ENCODE data around the gene TTC33.
A peak's percentile ranks its signal among the peaks of the same experiment; 100 is the strongest.
"Not testable (repeated sequence)": the region's sequence is repeated elsewhere in the genome, so short reads cannot be mapped to it uniquely, and the experiment has no call there.

The TTC33 gene

GRCh38 chr5:40797273-40798011 lies 41.7 kb upstream of the TTC33 start:
- peak; percentile 59 for DNase-seq (ENCODE audit: low read depth)
- H3K4me3 ChIP-seq (ENCODE audit: low read length): peak overlapping the region; percentile 91

DNA sequence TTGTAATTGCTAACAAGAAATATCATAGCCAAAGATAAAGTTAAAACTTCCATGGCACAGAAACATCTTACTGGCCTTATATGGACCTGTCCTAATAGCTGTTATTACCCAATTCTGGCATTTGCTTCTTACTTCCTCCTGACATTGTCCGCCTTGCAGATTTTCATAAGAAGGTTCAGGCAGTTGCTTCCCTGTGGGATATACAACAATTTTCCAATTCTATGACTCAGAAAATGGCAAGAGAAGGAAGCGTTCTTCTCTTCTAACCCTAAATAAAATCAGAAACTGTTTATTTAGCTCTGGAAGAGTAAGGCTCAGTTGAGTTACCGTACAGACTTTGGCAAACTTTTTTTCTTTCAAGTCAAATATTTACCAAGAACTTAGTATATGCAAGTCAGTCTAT lies 40.7 kb upstream of the TTC33 start:
- DNase-seq (ENCODE audit: low read depth): peak; percentile 77
- TF ChIP-seq, protein P1, sequence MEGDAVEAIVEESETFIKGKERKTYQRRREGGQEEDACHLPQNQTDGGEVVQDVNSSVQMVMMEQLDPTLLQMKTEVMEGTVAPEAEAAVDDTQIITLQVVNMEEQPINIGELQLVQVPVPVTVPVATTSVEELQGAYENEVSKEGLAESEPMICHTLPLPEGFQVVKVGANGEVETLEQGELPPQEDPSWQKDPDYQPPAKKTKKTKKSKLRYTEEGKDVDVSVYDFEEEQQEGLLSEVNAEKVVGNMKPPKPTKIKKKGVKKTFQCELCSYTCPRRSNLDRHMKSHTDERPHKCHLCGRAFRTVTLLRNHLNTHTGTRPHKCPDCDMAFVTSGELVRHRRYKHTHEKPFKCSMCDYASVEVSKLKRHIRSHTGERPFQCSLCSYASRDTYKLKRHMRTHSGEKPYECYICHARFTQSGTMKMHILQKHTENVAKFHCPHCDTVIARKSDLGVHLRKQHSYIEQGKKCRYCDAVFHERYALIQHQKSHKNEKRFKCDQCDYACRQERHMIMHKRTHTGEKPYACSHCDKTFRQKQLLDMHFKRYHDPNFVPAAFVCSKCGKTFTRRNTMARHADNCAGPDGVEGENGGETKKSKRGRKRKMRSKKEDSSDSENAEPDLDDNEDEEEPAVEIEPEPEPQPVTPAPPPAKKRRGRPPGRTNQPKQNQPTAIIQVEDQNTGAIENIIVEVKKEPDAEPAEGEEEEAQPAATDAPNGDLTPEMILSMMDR (conservative IDR thresholded peaks at IDR 0.05; ENCODE audit: low read length): no peak
- peak overlapping the region; percentile 91 for H3K4me3 ChIP-seq (ENCODE audit: low read length)

More at GRCh38 chr5:40797273-40798011, 41.7 kb upstream of the TTC33 start:
- TF ChIP-seq, protein P1 (conservative IDR thresholded peaks at IDR 0.05; ENCODE audit: low read length): no peak

- H3K4me3 ChIP-seq (ENCODE audit: low read length); DNase-seq (ENCODE audit: low read depth): not testable (repeated sequence)
These were observed 39.1 kb upstream of the TTC33 start for GRCh38 chr5:40794877-40795276.

DNA sequence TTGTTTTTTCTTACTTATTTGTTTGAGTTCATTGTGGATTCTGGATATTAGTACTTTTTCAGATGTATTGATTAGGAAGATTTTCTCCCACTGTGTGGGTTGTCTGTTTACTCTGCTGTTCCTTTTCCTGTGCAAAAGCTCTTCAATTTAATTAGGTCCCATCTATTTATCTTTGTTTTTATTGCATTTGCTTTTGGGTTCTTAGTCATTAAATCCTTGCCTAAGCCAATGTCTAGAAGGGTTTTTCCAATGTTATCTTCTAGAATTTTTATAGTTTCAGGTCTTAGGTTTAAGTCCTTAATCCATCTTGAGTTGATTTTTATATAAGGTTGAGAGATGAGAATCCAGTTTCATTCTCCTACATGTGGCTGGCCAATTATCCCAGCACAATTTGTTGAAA lies 38.6 kb upstream of the TTC33 start:
- H3K4me3 ChIP-seq (ENCODE audit: low read length); DNase-seq (ENCODE audit: low read depth): not testable (repeated sequence)

DNA sequence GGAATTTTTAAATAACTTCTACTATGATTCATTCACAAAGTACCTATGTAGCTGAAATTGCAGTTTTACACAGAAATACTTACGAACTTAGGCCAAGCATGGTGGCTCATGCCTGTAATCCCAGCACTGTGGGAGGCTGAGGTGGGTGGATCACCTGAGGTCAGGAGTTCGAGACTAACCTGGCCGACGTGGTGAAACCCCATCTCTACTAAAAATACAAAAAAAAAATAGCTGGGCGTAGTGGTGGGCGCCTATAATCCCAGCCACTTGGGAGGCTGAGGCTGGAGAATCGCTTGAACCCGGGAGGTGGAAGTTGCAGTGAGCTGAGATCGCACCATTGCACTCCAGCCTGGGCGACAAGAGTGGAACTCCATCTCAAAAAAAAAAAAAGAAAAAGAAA lies 36.9 kb upstream of the TTC33 start:
- DNase-seq (ENCODE audit: low read depth); H3K4me3 ChIP-seq (ENCODE audit: low read length): not testable (repeated sequence)

DNA sequence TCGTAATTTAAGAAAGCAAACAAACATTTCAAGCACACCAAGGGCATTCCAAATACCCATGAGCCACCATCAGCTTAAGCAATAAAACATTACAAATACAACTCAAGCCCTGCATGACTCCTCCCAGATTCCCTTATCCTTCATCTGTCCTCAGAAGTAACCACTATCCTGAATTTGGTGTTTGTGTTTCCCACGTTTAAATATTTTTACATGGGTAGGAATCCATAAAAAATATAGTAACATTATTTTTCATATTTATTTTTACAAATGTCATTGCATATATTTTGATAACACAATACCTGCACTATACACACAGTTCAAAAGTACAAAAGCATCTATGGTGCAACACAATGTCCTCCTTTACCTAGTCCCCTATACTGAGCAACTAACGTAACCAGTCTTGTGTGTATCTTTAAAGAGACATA lies 36.0 kb upstream of the TTC33 start:
- no peak for DNase-seq (ENCODE audit: low read depth)
- no peak overlapping the region for H3K4me3 ChIP-seq (ENCODE audit: low read length)

GRCh38 chr5:40790947-40791593 lies 35.3 kb upstream of the TTC33 start:
- no peak overlapping the region for H3K4me3 ChIP-seq (ENCODE audit: low read length)
- TF ChIP-seq, protein P1 (conservative IDR thresholded peaks at IDR 0.05; ENCODE audit: low read length): no peak
- peak; percentile 38 for DNase-seq (ENCODE audit: low read depth)

More for the DNA sequence above, 36.0 kb upstream of the TTC33 start:
- TF ChIP-seq, protein P1 (conservative IDR thresholded peaks at IDR 0.05; ENCODE audit: low read length): no peak

GRCh38 chr5:40788941-40789340 lies 33.2 kb upstream of the TTC33 start:
- H3K4me3 ChIP-seq (ENCODE audit: low read length); DNase-seq (ENCODE audit: low read depth): not testable (repeated sequence)

- no peak overlapping the region for H3K4me3 ChIP-seq (ENCODE audit: low read length)
- TF ChIP-seq, protein P1 (conservative IDR thresholded peaks at IDR 0.05; ENCODE audit: low read length): no peak
- no peak for DNase-seq (ENCODE audit: low read depth)
These were observed 32.2 kb upstream of the TTC33 start for GRCh38 chr5:40787986-40788385.

- DNase-seq (ENCODE audit: low read depth); H3K4me3 ChIP-seq (ENCODE audit: low read length): not testable (repeated sequence)
These were observed 30.9 kb upstream of the TTC33 start for GRCh38 chr5:40786664-40787063.

Data from AG10803 (cell line).